ENCODE results near the gene ZDHHC14.
"Not testable (repeated sequence)": the region's sequence is repeated elsewhere in the genome, so short reads cannot be mapped to it uniquely, and the experiment has no call there.

Gene ZDHHC14

DNA sequence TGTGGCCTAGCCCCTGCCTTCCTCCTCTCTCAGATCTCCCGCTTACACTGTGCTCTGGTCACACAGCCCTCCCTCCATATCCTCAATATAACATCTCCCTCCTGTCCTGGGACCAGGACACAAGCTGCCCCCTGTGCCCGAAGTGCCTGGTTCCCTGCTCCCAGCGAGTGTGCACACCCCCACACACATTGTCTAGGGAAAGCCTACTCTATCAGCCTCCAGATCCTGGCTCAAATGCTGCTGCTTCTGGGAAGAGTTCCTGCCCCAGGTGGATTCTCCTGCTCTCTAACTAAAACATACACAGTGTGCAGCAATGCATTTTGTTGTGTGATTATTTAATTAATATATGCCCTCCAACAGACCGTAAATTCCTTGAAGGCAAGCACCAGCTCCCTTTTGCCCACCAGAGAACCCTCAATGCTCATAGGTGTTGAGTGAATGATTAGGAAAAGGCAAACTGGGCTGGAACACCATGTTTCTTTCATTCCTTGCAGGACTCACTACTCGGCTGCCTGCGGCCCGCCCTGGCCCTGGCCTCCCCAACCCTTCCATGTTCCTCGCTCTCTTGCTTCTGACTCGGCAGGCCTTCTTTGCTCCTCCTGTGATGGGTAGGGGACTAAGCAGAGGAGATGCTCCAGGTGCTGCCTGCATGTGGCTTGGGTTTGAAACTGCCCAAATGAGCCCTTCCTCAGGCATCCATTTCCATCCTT is 194.6 kb downstream of the ZDHHC14 start:
- Histone ChIP-seq H3K4me3 (ENCODE audit: low read length) (no peak overlapping the region), H2AFZ (ENCODE audit: low read length) (no peak overlapping the region), H3K9ac (ENCODE audit: low read length) (no peak overlapping the region), H3K36me3 (replicated peaks; ENCODE audit: insufficient read depth, low read length) (no peaks in the 10 kb centered on the region), H3K4me1 (ENCODE audit: low read length) (peaks cover 22% of the 10 kb centered on the region), H3K4me2 (ENCODE audit: low read depth, low read length) (no peak overlapping the region), H4K20me1 (ENCODE audit: insufficient read depth, low read length) (no peaks in the 10 kb centered on the region), H3K79me2 (ENCODE audit: low read length) (0 out of 2 replicates have a peak, but pooled peaks cover 6% of the 10 kb centered on the region), H3K27ac (ENCODE audit: low read length) (no peak overlapping the region), H3K9me3 (replicated peaks; ENCODE audit: insufficient read depth, low read length) (no peaks in the 10 kb centered on the region), H3F3A (ENCODE audit: insufficient read depth, low read length) (peaks cover 16% of the 10 kb centered on the region), H3K27me3 (replicated peaks; ENCODE audit: insufficient read depth, low read length) (no peaks in the 10 kb centered on the region), H3K9me2 (replicated peaks; ENCODE audit: insufficient read depth, low read length) (no peaks in the 10 kb centered on the region)
- no peak for DNase-seq
- TF ChIP-seq EZH2phosphoT487 (IDR thresholded peaks at IDR 0.05; ENCODE audit: low read length) (no peak), EZH2 (optimal IDR thresholded peaks at IDR 0.05; ENCODE audit: low read depth, low read length) (no peak)
- TF ChIP-seq, protein P1, sequence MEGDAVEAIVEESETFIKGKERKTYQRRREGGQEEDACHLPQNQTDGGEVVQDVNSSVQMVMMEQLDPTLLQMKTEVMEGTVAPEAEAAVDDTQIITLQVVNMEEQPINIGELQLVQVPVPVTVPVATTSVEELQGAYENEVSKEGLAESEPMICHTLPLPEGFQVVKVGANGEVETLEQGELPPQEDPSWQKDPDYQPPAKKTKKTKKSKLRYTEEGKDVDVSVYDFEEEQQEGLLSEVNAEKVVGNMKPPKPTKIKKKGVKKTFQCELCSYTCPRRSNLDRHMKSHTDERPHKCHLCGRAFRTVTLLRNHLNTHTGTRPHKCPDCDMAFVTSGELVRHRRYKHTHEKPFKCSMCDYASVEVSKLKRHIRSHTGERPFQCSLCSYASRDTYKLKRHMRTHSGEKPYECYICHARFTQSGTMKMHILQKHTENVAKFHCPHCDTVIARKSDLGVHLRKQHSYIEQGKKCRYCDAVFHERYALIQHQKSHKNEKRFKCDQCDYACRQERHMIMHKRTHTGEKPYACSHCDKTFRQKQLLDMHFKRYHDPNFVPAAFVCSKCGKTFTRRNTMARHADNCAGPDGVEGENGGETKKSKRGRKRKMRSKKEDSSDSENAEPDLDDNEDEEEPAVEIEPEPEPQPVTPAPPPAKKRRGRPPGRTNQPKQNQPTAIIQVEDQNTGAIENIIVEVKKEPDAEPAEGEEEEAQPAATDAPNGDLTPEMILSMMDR (IDR thresholded peaks at IDR 0.05; ENCODE audit: low read length) = no peak

DNA sequence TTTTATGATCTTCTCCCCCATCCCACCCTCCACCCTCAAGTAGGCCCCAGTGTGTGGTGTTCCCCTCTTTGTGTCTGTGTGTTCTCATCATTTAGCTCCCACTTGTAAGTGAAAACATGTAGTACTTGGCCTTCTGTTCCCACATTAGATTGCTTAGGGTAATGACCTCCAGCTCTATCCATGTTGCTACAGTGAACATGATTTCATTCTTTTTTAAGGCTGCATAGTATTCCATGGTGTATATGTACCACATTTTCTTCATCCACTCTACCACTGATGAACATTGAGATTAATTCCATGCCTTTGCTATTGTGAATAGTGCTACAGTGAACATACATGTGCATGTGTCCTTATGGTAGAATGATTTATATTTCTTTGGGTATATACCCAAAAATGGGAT is 196.0 kb downstream of the ZDHHC14 start:
- H3K27ac ChIP-seq (ENCODE audit: low read length) = peak overlapping the region; percentile 76; the same call in 1 of the 2 replicates
- not testable (repeated sequence) for H2AFZ ChIP-seq (ENCODE audit: low read length); H4K20me1 ChIP-seq (ENCODE audit: insufficient read depth, low read length); H3K79me2 ChIP-seq (ENCODE audit: low read length); H3K4me2 ChIP-seq (ENCODE audit: low read depth, low read length); DNase-seq; H3K27me3 ChIP-seq (replicated peaks; ENCODE audit: insufficient read depth, low read length); H3K36me3 ChIP-seq (replicated peaks; ENCODE audit: insufficient read depth, low read length); H3K9me3 ChIP-seq (replicated peaks; ENCODE audit: insufficient read depth, low read length); H3K9ac ChIP-seq (ENCODE audit: low read length); H3K4me3 ChIP-seq (ENCODE audit: low read length); H3K9me2 ChIP-seq (replicated peaks; ENCODE audit: insufficient read depth, low read length); H3F3A ChIP-seq (ENCODE audit: insufficient read depth, low read length)
- peaks cover 15% of the 10 kb centered on the region; the same call in 1 of the 2 replicates for H3K4me1 ChIP-seq (ENCODE audit: low read length)

DNA sequence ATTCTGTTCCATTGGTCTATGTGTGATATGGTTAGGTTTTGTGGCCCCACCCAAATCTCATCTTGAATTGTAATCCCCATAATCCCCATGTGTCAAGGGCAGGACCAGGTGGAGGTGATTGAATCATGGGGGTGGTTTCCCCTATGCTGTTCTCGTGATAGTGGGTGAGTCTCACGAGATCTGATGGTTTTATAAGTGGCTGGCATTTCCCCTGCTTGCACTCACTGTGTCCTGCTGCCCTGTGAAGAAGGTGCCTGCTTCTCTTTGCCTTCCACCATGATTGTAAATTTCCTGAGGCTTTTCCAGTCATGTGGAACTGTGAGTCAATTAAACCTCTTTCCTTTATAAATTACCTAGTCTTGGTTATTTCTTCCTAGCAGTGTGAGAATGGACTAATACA is 197.5 kb downstream of the ZDHHC14 start:
- not testable (repeated sequence) for H3K9me3 ChIP-seq (replicated peaks; ENCODE audit: insufficient read depth, low read length); H3K4me3 ChIP-seq (ENCODE audit: low read length); H3K4me1 ChIP-seq (ENCODE audit: low read length)

DNA sequence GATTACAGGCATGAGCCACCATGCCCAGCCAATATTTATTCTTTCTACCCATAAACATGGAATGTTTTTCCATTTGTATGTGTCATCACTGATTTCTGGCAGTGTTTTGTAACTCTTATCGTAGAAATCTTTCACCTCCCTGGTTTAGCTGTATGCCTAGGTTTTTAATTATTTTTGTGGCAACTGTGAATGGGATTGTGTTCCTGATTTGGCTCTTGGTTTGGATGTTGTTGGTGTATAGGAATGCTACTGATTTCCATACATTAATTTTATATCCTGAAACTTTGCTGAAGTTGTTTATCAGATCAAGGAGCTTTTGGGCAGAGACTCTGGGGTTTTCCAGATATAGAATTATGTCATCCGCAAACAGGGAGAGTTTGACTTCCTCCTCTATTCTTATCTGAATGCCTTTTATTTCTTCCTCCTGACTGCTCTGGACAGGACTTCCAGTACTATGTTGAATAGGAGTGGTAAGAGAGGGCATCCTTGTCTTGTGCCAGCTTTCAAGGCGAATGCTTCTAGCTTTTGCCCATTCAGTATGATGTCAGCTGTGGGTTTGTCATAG is 198.6 kb downstream of the ZDHHC14 start:
- Histone ChIP-seq H3F3A (ENCODE audit: insufficient read depth, low read length) (no peaks in the 10 kb centered on the region), H3K4me3 (ENCODE audit: low read length) (no peak overlapping the region), H3K9ac (ENCODE audit: low read length) (no peak overlapping the region), H2AFZ (ENCODE audit: low read length) (no peak overlapping the region), H3K4me1 (ENCODE audit: low read length) (peaks cover 11% of the 10 kb centered on the region; the same call in 1 of the 2 replicates), H3K27me3 (replicated peaks; ENCODE audit: insufficient read depth, low read length) (no peaks in the 10 kb centered on the region), H3K27ac (ENCODE audit: low read length) (no peak overlapping the region), H3K9me2 (replicated peaks; ENCODE audit: insufficient read depth, low read length) (no peaks in the 10 kb centered on the region), H3K9me3 (replicated peaks; ENCODE audit: insufficient read depth, low read length) (no peaks in the 10 kb centered on the region), H4K20me1 (ENCODE audit: insufficient read depth, low read length) (no peaks in the 10 kb centered on the region), H3K36me3 (replicated peaks; ENCODE audit: insufficient read depth, low read length) (no peaks in the 10 kb centered on the region), H3K79me2 (ENCODE audit: low read length) (no peaks in the 10 kb centered on the region), H3K4me2 (ENCODE audit: low read depth, low read length) (no peak overlapping the region)
- no peak for DNase-seq
- TF ChIP-seq, protein P1 (IDR thresholded peaks at IDR 0.05; ENCODE audit: low read length) = no peak
- TF ChIP-seq EZH2 (optimal IDR thresholded peaks at IDR 0.05; ENCODE audit: low read depth, low read length) (no peak), EZH2phosphoT487 (IDR thresholded peaks at IDR 0.05; ENCODE audit: low read length) (no peak)

More for the DNA sequence above, 197.5 kb downstream of the ZDHHC14 start:
- H3K36me3 ChIP-seq (replicated peaks; ENCODE audit: insufficient read depth, low read length); H3K79me2 ChIP-seq (ENCODE audit: low read length); H3K9ac ChIP-seq (ENCODE audit: low read length); H2AFZ ChIP-seq (ENCODE audit: low read length); H3K27me3 ChIP-seq (replicated peaks; ENCODE audit: insufficient read depth, low read length); H3K4me2 ChIP-seq (ENCODE audit: low read depth, low read length); H3K9me2 ChIP-seq (replicated peaks; ENCODE audit: insufficient read depth, low read length); DNase-seq; H3F3A ChIP-seq (ENCODE audit: insufficient read depth, low read length); H4K20me1 ChIP-seq (ENCODE audit: insufficient read depth, low read length): not testable (repeated sequence)
- H3K27ac ChIP-seq (ENCODE audit: low read length) = peak overlapping the region; percentile 76; the same call in 1 of the 2 replicates
